GM12878 (cell line): ENCODE measurements around the gene GFRA1. TPM values are rescaled to one million over a fixed set of nuclear protein-coding genes. Genes with fewer than 3 reads are reported as not detected.

Experiments
- ATAC-seq: fragments of 200-7000 bp; cut with Tn5 transposase; 3 replicates; pipeline ENCODE4 v1.9.1; 2020; ENCODE audit warnings: mild to moderate bottlenecking, moderate library complexity
- BruUV-seq: library from RNA; stranded (reverse); fragments of 400-500 nt; replicated peaks from 2 replicates; lab custom pipeline; 2021; lab: Mats Ljungman, UMichigan
- CTCF ChIA-PET: fragments of 300-600 bp; sonication (Branson Sonifier 250); formaldehyde crosslinking; extraction: SDS; loops from one replicate; lab custom pipeline; 2021; ENCODE audit warnings: inconsistent platforms; lab: Yijun Ruan, JAX
- POLR2A ChIA-PET: fragments of 350-600 bp; formaldehyde crosslinking; extraction: SDS; loops from one replicate; lab custom pipeline; 2021; ENCODE audit warnings: inconsistent platforms; lab: Charles Lee
- RAD21 ChIA-PET: fragments of 300-600 bp; sonication (Branson Sonifier 250); formaldehyde crosslinking; loops from one replicate; lab custom pipeline; 2023; ENCODE audit warnings: antibody characterized with exemption; ENCODE audit not compliant: unreplicated experiment; lab: Charles Lee
- SMC1A ChIA-PET: fragments of 300-600 bp; sonication (Branson Sonifier 250); formaldehyde crosslinking; loops from one replicate; lab custom pipeline; 2023; ENCODE audit not compliant: unreplicated experiment, uncharacterized antibody; lab: Charles Lee
- DNase-seq: peaks from one replicate; pipeline ENCODE4 v3.0.0-alpha.2; 2011; ENCODE audit warnings: low read depth, low spot score
- FAIRE-seq: peaks from 3 replicates; lab custom pipeline; 2011; peaks lifted over from hg19 to GRCh38; lab: Jason Lieb, UNC
- H2AFZ ChIP-seq: 2 replicates; pipeline ENCODE4 v1.6.0; 2011; ENCODE audit warnings: low read depth, low read length, control low read depth; ENCODE audit not compliant: control insufficient read depth
- H3K27ac ChIP-seq: 2 replicates; pipeline ENCODE4 v1.5.1; 2011; ENCODE audit warnings: control low read depth; ENCODE audit not compliant: control insufficient read depth, insufficient read depth
- H3K27me3 ChIP-seq, 2 experiments: replicated peaks in 1 of 2; 2 replicates each; pipeline versions ENCODE4 v1.6.0 to v1.6.1; 2011; ENCODE audit warnings: low read length in 1 of 2; ENCODE audit not compliant: control insufficient read depth in 2 of 2, insufficient read depth in 2 of 2
- H3K36me3 ChIP-seq, 2 experiments: 2 replicates each; pipeline ENCODE4 v1.5.1; 2011; ENCODE audit warnings: low read length in 1 of 2; ENCODE audit not compliant: control insufficient read depth in 2 of 2, insufficient read depth in 2 of 2
- H3K4me1 ChIP-seq: 2 replicates; pipeline ENCODE4 v1.6.1; 2011; ENCODE audit warnings: mild to moderate bottlenecking, low read length, moderate library complexity, mixed read lengths; ENCODE audit not compliant: control insufficient read depth, insufficient read depth
- H3K4me2 ChIP-seq: 2 replicates; pipeline ENCODE4 v1.6.0; 2011; ENCODE audit warnings: control low read depth; ENCODE audit not compliant: control insufficient read depth, insufficient read depth
- H3K4me3 ChIP-seq: fragments of 200-600 bp; sonication (generic); 2 replicates; pipeline ENCODE4 v1.5.1; 2016
- H3K79me2 ChIP-seq: 2 replicates; pipeline ENCODE4 v1.6.0; 2011; ENCODE audit warnings: low read length; ENCODE audit not compliant: control insufficient read depth, insufficient read depth
- H3K9ac ChIP-seq: 2 replicates; pipeline ENCODE4 v1.8.0; 2011; ENCODE audit warnings: low read length, control low read depth, mixed read lengths; ENCODE audit not compliant: control insufficient read depth, insufficient read depth
- H3K9me3 ChIP-seq: replicated peaks from 3 replicates; pipeline ENCODE4 v1.5.1; 2011; ENCODE audit warnings: mild to moderate bottlenecking, low read length; ENCODE audit not compliant: control insufficient read depth, insufficient read depth
- H4K20me1 ChIP-seq: 2 replicates; pipeline ENCODE4 v1.6.0; 2011; ENCODE audit not compliant: control insufficient read depth, insufficient read depth
- BACH1 ChIP-seq: fragments of 450-650 bp; IDR thresholded peaks from 2 replicates; pipeline ENCODE4 v1.6.1; 2017; ENCODE audit warnings: mild to moderate bottlenecking, borderline replicate concordance
- BCLAF1 ChIP-seq: fragments of 450-650 bp; IDR thresholded peaks from 2 replicates; pipeline ENCODE4 v1.6.1; 2017; ENCODE audit warnings: antibody characterized with exemption, mild to moderate bottlenecking, moderate library complexity
- E2F8 ChIP-seq: fragments of 450-650 bp; IDR thresholded peaks from 2 replicates; pipeline ENCODE4 v1.6.1; 2018; ENCODE audit warnings: mild to moderate bottlenecking, low read depth, moderate library complexity; ENCODE audit not compliant: partially characterized antibody
- EZH2 ChIP-seq: IDR thresholded peaks from 2 replicates; pipeline ENCODE4 v1.6.1; 2012; ENCODE audit warnings: low read depth, mild to moderate bottlenecking, control low read depth, inconsistent platforms, low read length, borderline replicate concordance; ENCODE audit not compliant: control insufficient read depth
- GABPA ChIP-seq: IDR thresholded peaks from 2 replicates; pipeline ENCODE4 v1.6.1; 2014; ENCODE audit warnings: antibody characterized with exemption, low read depth, mild to moderate bottlenecking, inconsistent platforms
- MYB ChIP-seq: fragments of 150-350 bp; IDR thresholded peaks from 2 replicates; pipeline ENCODE4 v1.6.1; 2014; ENCODE audit warnings: mild to moderate bottlenecking, low read depth, low read length, borderline replicate concordance
- PML ChIP-seq: IDR thresholded peaks from 2 replicates; pipeline ENCODE4 v1.6.1; 2012; ENCODE audit warnings: low read length, inconsistent platforms
- POLR2A ChIP-seq: IDR thresholded peaks from 2 replicates; pipeline ENCODE4 v1.6.1; 2011; ENCODE audit warnings: low read depth, mild to moderate bottlenecking, low read length
- RELA ChIP-seq: fragments of 450-650 bp; IDR thresholded peaks from 2 replicates; pipeline ENCODE4 v1.8.0; 2014; ENCODE audit warnings: borderline replicate concordance; ENCODE audit not compliant: partially characterized antibody
- REST ChIP-seq: IDR thresholded peaks from 2 replicates; pipeline ENCODE4 v1.6.1; 2012; ENCODE audit warnings: mild to moderate bottlenecking, low read depth, low read length
- SIN3A ChIP-seq: IDR thresholded peaks from 2 replicates; pipeline ENCODE4 v1.6.1; 2012; ENCODE audit warnings: low read depth, low read length, improper control_type of control experiment
- SMAD1 ChIP-seq: fragments of 450-650 bp; IDR thresholded peaks from 2 replicates; pipeline ENCODE4 v1.6.1; 2018; ENCODE audit warnings: mild to moderate bottlenecking, low read depth; ENCODE audit not compliant: partially characterized antibody
- SP1 ChIP-seq: IDR thresholded peaks from one replicate; pipeline ENCODE4 v1.6.1; 2011; ENCODE audit warnings: low read depth, low read length
- SREBF1 ChIP-seq: IDR thresholded peaks from 2 replicates; pipeline ENCODE4 v1.6.1; 2012; ENCODE audit warnings: mild to moderate bottlenecking, low read length
- TARDBP ChIP-seq: IDR thresholded peaks from 2 replicates; pipeline ENCODE4 v1.6.1; 2016; ENCODE audit warnings: borderline replicate concordance
- WGBS: methylation state at CpG from one replicate; pipeline ENCODE4 v1.1.6; 2016; ENCODE audit warnings: low lambda C conversion rate; ENCODE audit not compliant: insufficient replicate concordance, insufficient coverage; ENCODE audit errors: missing lambda C conversion rate; 5-methylcytosine and 5-hydroxymethylcytosine counted together
- in situ Hi-C: fragments of 300-500 bp; cut with MboI; formaldehyde crosslinking; loops from 9 replicates; pipeline ENCODE4 v1.14.3; 2018; ENCODE audit warnings: mixed read lengths
- intact Hi-C: fragments of 100-400 bp; cut with micrococcal nuclease; formaldehyde crosslinking; loops from one replicate; pipeline ENCODE4 v1.14.2; 2022; ENCODE audit not compliant: unreplicated experiment
- polyA plus RNA-seq, 11 experiments: library from polyadenylated mRNA; depleted of rRNA in 4 of 11; unstranded in 6 of 11; stranded (reverse) in 5 of 11; fragments of >200 nt; fragmentation: Nextera tagmentation in 4 of 11; fragmentation: Illumina TruSeq in 1 of 11; extraction: Ambion mirVana in 4 of 11; extraction: Trizol in 1 of 11; gene quantifications; 1 replicate in 1 of 11; 2 replicates in 10 of 11; pipeline versions ENCODE4 v1.2.1 to v1.2.3, GENCODE V29; 2011 to 2016; ENCODE audit warnings: inconsistent platforms in 2 of 11, missing spikeins in 2 of 11, low read depth in 1 of 11
- total RNA-seq, 4 experiments: library from RNA; depleted of rRNA in 3 of 4; stranded (reverse); fragments of >200 nt in 3 of 4; fragmentation: Illumina TruSeq in 1 of 4; extraction: Trizol in 1 of 4; gene quantifications; 2 replicates each; pipeline versions ENCODE4 v1.2.1 to v1.2.3, GENCODE V29; 2013 to 2021

The GFRA1 gene
- total and polyA plus RNA-seq, 10 of the 15 experiments (the other 5 are each of a cell fraction or from before 2014, with no cell fraction given) = 0.05 to 0.19 TPM; not detected in 8

GRCh38 chr10:116274064-116274904 lies 1.3 kb upstream of the GFRA1 start:
- Histone ChIP-seq H3K9ac (no peak overlapping the region), H3K4me3 (no peak overlapping the region), H3K27me3 (peaks cover 2 to 6% of the 10 kb centered on the region in 2 experiments), H3K4me2 (no peak overlapping the region), H3K9me3 (no peaks in the 10 kb centered on the region), H3K4me1 (no peaks in the 10 kb centered on the region), H3K79me2 (no peaks in the 10 kb centered on the region), H4K20me1 (no peaks in the 10 kb centered on the region), H3K36me3 (no peaks in the 10 kb centered on the region), H3K27ac (no peak overlapping the region), H2AFZ (no peak overlapping the region)
- no peak for DNase-seq
- ChIA-PET CTCF (no interaction called here), SMC1A (no interaction called here), POLR2A (no interaction called here), RAD21 (no interaction called here)
- no TSS peak for BruUV-seq
- no peak for FAIRE-seq
- WGBS = 11% methylated on average over 36 of the region's 49 CpGs
- in situ Hi-C loops (no loop called here), intact Hi-C loops (no loop called here)
- ATAC-seq = no peak
- TF ChIP-seq MYB = no peak
- no peak for TF ChIP-seq SP1
- no peak for TF ChIP-seq REST
- TF ChIP-seq BACH1 = no peak
- TF ChIP-seq SMAD1 = no peak
- TF ChIP-seq GABPA = no peak
- no peak for TF ChIP-seq RELA
- TF ChIP-seq BCLAF1 = no peak
- no peak for TF ChIP-seq PML
- no peak for TF ChIP-seq SIN3A
- no peak for TF ChIP-seq TARDBP
- no peak for TF ChIP-seq EZH2
- TF ChIP-seq E2F8 = no peak
- no peak for TF ChIP-seq POLR2A
- TF ChIP-seq SREBF1 = no peak
